Superior temporal gyrus (tissue), 1 donor: ENCODE measurements around the gene APPBP2.
"Not testable (repeated sequence)": the region's sequence is repeated elsewhere in the genome, so short reads cannot be mapped to it uniquely, and the experiment has no call there.

Source experiments
- DNase-seq: peaks from one replicate; pipeline ENCODE4 v3.0.0-alpha.2; 2016; ENCODE audit errors: extremely low spot score

APPBP2 gene

GRCh38 chr17:60525685-60526514 is at the start of gene APPBP2:
APPBP2 (minus strand) TSS chr17:60526242; CDS start chr17:60525931, 311 bp downstream.
- DNase-seq = peak; percentile 93

DNA sequence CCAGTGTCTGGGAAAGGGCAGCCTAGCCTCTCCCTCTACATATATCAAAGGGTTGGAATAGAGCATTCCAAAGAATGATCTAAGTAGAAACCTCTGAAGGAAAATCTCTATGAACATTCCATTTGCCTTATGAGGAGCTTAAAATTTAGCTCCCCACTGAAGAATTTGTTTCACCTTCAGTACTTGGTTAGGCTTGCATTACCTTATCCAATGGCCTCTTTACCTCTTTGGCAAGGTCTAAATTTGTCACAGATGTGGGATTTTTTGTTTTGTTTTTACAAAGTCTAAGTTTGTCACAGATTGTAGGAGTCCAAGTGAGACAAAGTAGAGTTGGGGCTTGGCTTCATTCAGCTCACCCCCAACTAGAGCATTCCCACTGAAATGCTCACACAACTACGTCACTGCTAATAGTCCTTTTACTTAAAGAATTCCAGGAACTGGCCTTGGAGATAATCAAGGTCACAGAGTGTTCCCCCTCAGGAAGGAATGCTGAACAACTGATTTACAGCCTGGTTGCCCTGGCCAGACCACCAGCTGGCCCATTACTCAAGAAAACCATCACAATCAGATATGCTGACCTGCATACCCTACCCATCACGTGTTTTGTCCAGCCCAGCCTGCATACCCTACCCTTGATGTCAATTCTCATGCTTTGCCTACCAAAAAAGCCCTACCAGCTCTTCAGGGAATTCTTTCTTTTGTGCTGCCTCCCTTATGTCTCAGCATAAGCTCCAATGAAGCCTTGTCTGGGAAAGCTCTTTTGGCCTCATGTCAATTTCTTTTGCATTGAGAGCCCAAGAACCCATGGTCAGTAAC is 47.4 kb upstream of the APPBP2 start:
- DNase-seq = no peak

DNA sequence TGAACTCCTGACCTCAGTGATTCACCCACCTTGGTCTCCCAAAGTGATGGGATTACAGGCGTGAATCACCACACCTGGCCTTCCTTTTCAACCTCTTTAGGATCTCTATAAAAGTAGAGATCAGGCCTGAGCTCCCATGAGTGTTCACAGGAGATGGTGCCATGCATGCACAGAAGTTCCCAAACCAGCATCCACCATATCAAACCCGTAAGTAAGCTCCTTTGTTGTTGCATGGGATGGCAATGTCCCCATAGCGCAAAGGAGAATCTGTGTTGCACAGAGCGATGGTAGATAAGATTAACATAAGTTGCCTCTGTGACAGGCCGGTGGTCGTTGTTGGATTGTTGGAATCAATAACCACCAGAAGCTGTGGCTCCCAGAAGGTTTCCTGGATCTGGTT is 39.2 kb upstream of the APPBP2 start:
- no peak for DNase-seq

- no peak for DNase-seq
These were observed 37.7 kb upstream of the APPBP2 start for GRCh38 chr17:60563743-60564142.

DNA sequence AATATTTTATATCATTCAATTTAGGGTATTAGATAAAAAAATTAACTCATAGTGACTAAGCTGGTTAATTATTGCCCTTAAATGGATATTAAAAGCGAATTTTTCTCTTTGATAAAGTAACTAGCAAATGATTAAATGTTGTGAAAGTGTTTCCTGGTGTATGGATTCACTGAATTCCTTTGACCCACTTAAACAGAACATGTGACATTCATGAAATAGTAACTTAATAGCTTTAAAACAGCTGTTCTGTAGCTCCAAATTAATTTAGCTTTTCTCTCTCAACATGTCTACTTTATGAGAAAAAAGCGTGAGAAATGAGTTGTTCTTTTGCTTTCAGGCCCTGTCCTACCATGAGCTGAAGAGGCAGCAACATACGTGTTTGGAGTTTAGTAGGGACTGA is 36.4 kb upstream of the APPBP2 start:
- DNase-seq = no peak

DNA sequence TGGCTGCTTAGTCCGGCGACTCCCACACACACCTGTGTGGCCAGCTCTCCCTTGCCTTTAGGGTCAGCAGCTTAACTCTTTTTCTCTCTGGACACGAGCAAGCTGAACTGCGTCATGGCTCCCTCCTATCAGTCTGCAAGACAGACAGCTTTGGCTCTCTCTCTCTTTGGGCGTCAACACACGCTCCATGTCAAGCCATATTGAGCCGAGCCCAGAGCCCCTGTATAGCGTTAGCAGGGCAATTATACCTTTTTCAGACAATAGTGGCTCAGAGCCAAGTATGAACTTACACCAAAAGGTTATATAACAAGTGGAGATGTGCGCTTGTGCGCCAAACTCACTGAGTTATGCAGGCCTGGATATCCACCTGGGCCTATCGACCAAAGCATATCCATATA is 34.8 kb upstream of the APPBP2 start:
- no peak for DNase-seq

GRCh38 chr17:60559995-60560859 is 34.2 kb upstream of the APPBP2 start:
- no peak for DNase-seq

GRCh38 chr17:60559659-60559994 is 33.6 kb upstream of the APPBP2 start:
- DNase-seq = no peak

DNA sequence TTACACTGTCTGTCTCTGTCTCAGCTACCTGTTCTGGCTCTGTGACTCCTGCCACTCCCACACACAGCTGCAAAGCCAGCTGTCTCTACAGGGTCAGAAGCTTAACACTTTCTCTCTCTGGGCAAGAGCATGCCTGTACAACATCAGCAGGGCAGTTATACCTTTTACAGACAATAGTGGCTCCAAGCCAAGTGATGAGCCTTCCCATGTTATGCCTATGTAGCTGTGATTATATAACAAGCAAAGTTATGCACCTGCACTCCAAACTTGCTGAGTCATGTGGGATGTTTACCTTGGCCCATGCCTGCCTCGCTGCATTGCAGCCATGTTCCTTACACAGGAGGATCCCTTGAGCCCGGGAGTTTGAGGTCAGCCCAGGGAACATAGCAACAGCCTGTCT is 31.8 kb upstream of the APPBP2 start:
- DNase-seq = no peak

DNA sequence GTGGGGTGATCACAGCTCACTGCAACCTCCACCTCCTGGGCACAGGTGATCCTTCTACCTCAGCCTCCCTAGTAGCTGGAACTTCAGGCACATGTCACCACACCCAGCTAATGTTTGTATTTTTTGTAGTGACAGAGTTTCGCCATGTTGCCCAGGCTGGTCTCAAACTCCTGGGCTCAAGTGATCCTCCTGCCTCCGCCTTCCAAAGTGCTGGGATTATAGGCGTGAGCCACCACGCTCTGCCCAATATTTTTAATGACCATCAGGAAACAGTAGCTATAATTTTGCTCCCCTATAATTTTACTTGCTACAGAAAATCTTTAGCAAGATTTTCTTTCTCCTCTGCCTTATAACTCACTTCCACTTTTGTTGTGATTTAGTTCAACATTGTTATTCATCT is 29.7 kb upstream of the APPBP2 start:
- no peak for DNase-seq

DNA sequence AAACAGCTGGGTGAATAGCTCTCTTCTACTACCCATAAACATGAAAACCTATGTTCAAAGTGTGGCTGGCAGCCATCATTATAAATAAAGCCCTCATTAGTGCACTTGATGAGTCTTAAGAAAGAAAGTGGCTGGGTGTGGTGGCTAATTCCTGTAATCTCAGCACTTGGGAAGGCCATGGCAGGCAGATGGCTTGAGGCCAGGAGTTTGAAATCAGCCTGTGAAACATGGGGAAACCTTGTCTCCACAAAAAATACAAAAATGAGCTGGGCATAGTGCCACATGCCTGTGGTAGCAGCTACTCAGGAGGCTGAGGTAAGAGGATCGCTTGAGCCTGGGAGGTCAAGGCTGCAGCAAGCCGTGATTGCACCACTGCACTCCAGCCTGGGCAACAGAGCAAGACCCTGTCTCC is 28.3 kb upstream of the APPBP2 start:
- DNase-seq = no peak

- DNase-seq = not testable (repeated sequence)
These were observed 26.2 kb upstream of the APPBP2 start for GRCh38 chr17:60552255-60552654.

GRCh38 chr17:60548990-60549389 is 22.9 kb upstream of the APPBP2 start:
- no peak for DNase-seq

DNA sequence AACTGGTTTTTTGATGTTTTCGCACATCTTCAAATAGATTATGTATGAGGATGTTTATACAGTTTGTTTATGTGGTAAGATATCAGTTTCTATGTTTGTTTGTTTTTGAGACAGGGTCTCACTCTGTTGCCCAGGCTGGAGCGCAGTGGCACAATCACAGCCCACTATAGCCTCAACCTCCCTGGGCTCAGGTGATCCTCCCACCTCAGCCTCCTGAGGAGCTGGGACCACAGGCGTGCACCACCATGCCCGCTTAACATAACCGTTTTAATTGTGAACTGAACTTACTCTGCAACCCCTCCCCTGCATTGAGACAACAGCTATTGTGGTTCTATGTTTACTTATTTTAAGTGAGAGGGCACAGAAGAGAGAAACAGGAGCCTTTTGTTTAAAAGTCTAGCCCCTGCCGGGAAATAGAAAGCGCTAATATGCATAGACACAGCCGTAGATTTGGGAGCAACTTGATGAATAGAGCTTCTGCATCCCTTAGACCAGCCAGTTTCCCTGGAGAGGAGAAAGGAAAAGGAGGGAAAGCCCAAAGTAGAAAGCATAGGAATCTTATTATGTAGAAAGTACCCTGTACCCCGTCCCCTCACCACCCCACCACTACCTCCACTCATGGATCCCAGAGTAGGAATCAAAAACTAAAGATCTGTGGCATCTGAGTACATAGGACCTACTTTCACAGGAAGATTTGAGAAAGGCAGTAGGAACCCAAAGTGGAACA is 19.6 kb upstream of the APPBP2 start:
- DNase-seq = peak; percentile 37

GRCh38 chr17:60542071-60542470 is 16.0 kb upstream of the APPBP2 start:
- no peak for DNase-seq

GRCh38 chr17:60540460-60540859 is 14.4 kb upstream of the APPBP2 start:
- no peak for DNase-seq

DNA sequence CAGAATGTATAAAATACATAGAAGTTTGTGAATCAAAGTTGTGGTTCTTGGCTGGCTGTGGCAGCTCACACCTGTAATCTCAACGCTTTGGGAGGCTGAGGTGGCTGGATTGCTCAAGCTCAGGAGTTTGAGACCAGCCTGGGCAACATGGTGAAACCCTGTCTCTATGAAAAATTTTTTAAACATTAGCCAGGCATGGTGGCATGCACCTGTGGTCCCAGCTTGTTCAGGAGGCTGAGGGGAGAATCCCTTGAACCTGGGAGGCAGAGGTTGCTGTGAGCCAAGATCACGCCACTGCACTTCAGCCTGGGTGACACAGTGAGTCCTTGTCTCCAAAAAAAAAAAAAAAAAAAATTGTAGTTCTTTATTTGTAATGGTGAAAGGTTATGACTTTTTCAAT is 13.8 kb upstream of the APPBP2 start:
- no peak for DNase-seq

- DNase-seq = no peak
These were observed 12.7 kb upstream of the APPBP2 start for GRCh38 chr17:60538726-60539125.

DNA sequence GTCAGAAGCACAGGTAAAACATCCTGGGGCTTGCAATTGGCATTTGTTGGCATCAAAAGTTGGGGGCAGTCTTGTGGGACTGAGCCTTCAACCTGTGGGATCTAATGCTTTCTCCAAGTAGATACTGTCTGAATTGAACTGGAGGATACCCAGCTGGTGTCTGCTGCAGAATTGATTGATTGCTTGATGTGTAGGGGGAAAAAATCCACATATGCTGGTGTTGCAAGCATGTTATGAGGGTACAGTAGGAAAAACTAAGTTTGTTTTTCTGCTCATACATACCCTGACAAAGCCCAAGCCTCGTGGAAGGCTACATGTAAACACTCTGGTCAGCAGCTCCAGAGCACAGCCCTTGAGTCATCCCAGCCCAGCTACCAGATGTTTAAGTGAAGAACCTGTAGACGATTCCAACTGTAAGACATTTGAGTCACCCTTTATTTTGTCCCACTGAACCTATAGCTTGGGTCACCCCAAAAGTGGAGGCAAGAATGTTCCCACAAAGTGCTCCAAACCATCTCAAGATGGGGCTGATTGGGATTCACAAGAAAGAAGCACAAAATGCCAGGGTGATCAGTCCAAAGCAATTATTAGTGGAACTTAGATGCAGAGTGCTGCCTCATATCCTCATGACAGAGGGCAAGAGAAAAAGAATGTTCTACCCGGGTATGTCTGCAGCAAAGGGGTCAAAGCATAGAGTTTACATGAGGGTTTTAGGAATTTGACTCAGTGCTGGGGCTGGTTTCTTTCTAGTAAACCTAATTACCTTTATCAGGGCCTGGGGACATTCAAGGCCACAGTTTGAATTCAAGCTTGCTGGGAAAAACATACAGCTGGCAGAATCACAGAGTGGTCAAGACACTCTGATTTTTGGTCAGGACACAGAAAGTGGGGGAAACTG is 9.6 kb upstream of the APPBP2 start:
- DNase-seq = no peak

- no peak for DNase-seq
These were observed 8.6 kb upstream of the APPBP2 start for GRCh38 chr17:60534613-60535157.
